Stimulated activated CD4-positive, alpha-beta T cell treated with anti-CD3 and anti-CD28 coated beads, Interleukin-1b, Interleukin-23, amount 100 ng/mL, for 4 hours (primary cell): Measurements from ENCODE around the gene RAD51B.

ENCODE experiments used
- DNase-seq, 2 donors: peaks; one replicate each; pipeline ENCODE4 v3.0.0-alpha.2; 2020; ENCODE audit warnings: low read depth in 2 of 2

RAD51B gene

DNA sequence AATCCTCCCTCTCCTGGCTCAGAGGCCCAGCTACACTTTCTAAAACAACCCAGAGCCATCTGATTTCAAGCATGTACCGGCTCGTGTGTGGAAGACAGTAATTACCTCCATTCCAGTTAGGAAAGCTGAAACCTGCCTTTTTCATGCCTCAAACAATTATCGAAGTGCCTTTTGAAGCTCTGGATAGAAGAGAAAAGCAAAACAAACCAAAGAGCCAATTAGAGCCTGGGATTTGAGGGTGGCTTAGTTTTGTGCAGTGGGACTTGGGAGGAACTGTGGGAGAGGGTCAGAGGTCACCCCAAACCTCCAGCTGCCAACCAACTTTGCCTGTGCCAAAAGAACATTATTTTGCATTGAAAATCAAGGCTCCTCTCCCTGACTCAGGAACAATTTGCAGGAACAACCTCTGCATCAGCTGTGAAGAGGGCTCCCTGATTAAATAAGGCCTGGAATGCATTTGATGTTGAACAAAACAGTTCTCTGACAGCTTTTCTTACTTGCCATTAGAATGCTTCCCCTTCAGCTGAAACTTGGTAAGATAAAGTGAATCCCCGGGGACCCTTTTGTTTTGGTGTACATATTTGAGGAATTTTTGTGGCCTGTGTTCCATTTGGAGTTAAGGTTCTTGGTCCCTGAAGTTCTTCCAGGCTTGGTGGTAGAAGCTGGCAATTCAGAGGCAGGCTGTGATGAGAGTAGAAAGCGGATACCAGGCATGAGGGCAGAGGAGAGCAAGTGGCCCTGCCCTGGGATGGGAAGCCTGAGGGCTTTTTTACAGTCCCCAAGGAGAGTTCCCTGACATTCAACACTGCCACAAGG, 703.1 kb downstream of the RAD51B start:
- DNase-seq = no peak

DNA sequence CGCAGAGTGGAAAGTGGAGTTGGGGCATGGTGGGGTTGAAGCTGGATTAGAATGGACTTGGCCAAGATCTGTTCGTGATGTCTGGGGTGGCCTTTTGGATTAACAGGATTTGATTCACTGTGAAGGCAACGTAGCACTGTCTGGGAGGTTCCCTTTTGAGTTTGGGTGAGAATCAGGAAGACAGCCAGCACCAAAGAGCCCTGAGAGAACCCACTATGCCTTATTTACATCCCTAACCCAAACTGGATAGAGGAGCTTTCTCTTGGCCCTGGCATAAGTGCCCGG, 703.7 kb downstream of the RAD51B start:
- DNase-seq = no peak

DNA sequence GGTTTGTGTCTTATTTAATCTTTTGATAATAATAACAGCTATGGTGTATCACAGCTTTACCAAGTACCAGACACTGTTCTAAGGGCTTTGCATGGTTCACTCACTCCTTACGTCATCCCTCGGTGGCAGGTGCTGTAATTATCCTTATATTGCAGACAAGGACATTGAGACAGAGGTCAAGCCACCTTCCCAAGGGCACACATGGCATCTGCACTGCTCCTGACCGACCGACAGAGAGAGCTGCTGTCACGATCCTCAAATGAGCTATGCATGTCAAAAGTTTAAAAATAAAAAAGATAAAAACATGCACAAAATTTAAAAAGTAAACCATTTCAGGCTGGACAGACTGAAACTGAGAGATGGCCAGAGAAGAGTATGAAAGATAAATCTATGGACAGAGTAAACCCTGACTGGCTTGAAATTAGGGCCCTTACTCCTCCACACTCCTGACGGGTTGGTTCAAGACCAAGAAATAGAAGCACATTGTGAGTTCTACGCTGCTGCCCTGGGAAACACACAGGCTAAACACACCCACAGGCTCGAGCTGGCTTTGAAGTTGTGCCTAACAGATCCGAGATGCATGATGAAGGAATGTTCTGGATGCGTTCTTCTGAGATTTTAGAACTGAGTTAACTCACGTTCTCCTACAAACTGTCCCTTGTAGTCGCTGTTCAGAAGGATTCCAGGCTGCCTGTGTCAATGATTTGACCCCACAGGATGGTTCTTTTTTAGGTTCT, 704.6 kb downstream of the RAD51B start:
- DNase-seq = no peak

DNA sequence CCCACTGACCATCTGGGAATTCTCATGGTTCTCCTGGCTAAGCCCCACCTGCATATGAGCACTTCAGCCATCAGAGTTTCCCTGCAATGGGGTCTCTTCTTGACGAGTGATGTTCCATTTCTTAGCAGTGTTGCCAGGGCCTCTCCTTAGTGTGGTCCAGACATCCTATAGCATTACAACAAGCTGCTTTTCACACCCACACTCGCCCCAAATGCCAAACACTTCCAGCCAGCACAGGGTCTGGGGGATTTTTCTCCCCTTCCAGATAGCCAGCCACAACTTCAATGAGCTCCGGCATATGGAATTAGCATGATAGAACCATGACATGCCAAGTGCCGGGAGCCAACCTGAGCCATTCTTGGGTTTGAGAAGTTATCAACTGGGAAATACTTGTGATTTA, 705.9 kb downstream of the RAD51B start:
- no peak for DNase-seq

DNA sequence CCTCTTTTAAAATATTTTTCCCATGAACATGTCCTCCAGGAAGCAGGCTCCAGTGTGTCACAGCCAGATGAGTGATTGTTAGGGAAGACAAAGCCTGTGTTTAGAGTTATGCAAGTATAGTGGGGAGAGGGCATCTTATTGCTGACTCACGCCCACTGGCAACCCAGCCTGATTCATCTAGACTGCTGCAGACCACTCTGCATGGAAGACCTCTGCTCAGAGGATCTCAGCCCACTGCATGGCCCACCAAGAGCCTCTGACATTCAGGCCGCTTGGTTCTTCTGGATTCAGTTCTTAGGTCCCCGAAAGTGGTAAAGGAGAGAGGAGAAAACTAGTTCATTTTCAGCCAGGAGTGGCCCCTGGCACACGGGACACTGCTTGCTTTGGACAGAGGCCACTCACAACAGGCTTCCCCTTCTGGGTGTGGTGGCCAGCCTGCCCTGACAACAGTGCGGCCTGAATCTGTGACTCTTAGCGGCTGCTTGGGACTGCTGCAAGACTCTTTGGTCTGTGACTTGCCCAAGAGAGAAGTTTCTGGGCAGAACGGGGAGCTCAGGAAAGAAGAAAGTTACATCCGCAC, 707.0 kb downstream of the RAD51B start:
- no peak for DNase-seq

DNA sequence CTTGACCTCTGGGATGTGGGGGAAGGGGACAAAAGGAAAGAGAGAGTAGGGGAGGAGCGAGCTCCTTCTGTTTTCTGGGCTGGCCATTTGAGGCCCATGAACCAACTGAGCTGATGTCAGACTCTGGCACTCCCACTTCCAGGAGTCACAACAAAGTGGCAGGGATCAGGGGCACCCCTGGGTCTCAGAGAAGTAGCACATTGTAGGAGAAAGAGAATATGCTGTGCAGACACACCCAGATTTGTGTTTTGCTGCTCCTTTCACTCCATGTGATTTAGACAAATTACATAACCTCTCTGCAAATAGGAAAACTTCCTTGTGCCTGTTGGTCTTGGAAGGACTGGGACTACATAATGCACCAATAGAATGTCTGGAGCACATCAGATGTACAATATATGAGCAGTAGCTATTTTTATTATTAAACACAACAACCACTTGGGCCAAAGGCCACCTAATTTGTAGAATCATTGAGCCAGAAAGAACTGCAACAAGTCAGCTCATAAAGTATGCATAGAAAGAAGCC, 707.8 kb downstream of the RAD51B start:
- DNase-seq = no peak

DNA sequence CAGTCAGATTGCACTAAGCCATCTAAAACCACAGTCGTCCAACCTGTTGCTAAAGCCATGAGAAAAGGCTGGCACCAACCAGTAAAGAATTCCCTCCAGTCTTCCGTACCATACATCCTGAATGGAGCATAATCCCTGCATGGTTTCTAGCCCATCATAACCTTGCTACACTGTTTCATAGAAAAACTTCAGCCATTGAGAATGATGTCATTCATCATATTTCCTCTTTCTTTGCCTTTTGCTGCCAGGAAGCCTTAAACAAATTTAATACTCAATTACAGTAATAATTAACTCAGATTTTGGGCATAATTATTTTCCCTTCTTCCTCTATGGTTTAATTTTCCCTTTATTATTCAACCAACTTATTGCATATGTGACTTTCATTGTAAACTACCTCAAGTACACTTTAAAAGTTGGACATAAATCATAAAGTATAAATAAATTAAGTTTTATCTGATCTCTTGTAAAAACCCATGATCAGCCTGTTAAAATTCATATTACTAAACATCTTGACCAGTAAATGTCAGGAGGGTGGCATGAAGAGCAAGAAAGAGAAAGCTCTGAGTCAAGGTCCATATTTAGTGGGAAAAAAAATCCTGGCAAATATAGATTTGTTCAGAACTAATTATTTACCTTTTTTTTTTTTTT, 708.6 kb downstream of the RAD51B start:
- no peak for DNase-seq

DNA sequence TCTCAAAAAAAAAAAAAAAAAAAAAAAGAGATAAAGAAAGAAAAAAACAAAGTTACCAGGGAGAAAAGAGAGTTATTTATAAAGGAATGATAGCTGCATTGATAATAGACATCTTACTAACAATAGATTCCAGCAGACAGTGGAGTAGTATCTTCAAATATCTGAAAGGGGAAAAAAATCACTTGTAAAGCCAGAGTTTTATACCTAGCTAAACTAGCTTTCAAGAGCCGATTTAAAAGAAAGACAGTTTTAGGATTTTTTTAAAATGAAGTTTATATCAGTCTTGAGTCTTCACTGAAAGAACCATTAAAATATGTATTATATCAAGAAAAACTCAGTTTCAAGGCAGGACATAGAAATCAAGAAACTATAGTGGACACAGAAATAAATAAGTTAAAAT, 710.9 kb downstream of the RAD51B start:
- DNase-seq = no peak

DNA sequence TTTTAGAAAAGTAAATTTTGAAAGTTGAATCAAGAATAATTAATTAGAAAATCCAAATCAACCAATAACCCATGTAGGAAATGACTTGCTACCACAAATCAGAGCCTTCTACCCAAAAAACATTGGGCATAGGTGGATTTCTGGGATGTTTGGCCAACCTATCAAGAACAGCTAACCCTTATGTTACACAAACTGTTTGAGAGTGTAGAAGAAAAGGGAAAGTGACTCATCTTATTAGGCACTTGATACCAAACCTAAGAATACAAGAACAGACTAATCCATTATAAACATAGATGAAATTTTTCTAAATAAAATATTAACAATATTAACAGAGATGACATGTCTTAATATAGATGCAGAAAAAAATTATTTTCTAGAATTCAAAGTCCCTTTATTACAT, 712.9 kb downstream of the RAD51B start:
- DNase-seq = no peak

DNA sequence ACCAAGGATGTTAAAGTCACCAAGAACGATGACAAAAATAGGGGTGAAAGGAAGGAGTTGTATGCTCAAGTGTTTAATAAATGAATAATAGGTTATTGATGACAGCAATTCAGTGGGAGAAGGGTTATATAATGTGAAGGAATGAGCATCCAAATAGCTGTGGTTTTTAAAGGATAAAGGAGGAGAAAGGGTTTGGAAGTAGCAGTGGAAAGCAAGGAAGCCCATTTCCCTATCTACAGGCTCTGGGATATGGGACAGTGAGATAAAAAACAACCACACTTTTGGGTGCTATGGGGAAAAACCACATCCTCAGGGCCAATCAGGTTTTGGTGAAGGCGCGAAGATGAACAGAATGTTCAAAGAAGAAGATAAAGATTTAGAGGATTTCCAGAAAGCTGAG, 714.7 kb downstream of the RAD51B start:
- no peak for DNase-seq

DNA sequence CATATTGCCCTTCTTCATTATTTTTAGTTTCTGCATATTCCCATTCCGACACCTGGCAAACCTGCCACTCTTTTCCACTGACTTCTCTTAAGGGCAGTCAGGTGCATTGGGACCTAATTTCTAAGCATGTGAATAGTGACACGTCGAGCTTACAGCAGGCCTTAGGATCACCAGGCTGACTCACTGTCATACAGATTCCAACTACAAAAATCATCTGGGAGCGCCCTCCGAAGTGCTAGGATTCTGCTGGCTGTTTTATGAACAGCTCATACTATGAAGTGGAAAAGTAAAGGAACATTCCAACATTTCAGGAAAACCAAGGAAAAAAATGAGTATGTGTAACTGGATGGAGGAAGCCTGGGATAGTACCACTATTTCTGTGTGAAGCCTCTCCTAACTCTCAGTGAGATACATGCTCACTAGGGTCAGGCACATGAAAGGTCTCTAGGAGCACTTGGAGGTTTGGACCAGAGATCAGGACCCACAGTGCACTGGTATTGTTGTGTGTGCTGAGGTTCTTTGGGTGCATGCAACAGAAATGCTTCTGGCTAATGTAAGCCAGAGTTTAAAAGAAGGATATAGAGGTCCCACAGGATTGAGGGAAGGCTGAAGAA, 715.9 kb downstream of the RAD51B start:
- no peak for DNase-seq

DNA sequence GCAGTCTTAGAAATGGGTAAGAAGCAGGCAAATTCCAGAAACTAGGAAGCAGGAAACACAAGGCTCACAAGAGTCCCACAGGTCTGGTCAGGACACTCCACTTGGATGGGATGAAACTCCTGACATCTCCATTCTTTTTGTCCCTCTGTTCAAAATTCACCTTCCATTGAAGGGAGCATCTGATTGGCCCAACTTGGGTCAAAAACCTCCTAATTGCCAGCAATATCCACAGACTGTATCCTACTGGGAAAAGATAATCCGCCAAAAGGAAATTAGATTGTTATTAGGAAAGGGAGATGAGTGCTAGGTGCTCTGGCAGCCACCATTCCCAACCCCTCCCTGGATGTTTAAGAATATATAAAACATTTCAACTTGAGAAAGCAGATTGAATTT, 716.4 kb downstream of the RAD51B start:
- DNase-seq = no peak

DNA sequence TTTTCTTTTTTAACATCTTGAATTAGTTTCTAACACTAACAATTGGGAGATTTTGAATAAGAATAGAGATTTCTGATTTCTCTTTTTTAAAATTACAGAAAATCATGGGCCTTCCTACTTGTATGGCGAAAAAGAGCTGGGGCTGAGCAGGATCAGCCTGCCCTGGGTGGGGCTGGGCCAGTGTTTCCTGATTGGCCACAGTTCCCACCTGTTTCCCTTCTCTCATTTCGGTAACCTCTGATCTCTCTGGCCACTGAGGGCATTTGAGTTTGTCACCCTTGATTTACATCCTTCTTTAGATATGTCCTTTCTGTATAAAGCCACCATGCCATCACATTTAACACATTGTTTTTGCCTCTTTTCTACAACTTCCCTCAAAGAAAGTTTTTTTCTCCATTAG, 719.1 kb downstream of the RAD51B start:
- DNase-seq = no peak

DNA sequence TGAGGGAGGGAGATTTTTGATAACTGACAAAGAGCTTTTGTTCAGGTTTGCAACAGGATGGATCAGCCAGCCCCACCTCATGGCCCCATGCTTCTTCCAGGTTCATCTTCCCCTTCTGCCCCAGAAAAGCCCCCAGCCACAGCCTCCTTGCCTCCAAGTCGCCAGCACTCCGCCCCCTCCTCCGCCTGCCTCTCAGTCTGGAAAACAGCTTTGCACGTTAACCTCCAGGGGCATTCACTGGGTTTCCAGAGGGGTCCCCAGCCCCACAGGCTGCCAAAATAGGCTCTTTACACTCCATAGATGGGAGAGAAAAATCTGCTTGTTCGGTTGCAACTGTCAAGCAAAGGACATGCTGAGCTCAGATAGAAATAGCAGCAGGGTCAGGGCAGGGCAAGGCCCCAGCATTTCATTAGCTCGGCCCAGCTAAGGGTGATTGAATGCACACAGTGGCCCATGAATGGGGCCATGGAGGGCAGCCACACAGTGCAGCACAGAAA, 719.7 kb downstream of the RAD51B start:
- DNase-seq = no peak

DNA sequence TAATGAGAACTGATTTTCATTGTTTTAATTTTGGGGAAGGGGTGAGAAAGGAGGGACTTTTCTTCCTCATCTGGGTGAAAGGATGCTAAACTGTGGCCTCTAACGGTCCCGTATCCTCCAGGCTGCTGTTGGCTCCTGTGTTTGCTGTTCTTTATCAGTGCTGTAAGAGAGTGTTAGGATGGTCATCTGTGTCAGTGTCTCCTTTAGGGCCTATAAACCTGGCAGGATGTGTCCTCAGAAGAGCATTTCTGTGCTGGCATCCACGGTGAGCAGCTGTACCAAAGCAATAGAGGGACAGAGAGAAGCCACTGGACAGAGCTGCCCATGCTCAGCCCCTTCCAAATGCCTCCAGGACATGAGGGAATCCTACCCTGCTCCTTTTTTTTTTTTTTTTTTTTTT, 720.2 kb downstream of the RAD51B start:
- no peak for DNase-seq

DNA sequence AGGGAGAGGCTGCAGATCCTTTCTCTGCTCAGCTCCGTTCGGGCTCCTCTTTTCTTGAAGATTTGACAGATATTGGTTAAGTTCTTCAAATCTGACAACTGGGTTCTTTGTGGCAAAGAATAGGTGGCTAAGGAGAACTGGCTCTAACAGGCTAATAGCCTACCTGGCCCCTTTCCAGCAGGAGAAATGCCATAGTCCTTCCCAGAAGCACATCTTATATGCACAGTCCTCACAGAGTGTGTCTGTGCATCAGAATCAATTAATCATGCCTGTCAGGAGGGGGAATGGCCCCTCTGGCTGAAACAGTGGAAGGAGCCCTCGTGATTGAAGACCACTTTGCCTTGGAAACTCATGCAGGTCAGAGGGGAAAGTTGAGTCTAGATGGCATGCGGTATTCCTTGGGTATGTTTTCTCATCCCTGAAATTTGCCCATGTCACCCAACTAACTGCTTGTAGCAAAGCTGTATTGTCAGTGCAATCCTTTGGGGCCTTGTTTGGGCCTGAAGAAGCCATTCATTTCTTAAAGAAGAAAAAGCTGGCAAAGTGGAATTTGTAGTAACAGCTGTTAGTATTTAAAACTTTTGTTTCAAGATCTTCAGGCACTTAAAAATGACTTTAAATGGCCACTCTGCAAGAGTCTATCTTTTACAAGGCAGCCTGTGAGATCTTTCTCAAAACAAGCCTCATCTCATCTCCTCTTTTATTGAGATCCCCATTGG, 721.8 kb downstream of the RAD51B start:
- DNase-seq = no peak

DNA sequence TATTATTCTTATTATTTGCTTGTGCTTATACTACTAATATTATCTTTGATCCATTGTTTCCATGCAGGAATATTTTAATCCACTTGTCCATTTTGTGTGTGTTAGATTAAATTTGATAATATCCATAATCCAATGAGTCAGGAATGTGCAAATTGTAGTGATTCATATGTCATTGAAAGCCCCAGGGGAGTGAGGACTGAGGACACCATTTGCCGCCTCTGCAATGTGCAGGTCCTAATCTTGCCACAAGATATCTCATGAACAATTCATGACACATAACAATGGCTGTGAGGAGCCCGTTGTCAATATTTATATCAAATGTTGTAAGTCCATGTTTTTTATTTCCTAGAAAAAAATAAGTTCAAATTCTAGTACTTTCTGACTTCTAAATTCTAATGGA, 722.8 kb downstream of the RAD51B start:
- DNase-seq = no peak

DNA sequence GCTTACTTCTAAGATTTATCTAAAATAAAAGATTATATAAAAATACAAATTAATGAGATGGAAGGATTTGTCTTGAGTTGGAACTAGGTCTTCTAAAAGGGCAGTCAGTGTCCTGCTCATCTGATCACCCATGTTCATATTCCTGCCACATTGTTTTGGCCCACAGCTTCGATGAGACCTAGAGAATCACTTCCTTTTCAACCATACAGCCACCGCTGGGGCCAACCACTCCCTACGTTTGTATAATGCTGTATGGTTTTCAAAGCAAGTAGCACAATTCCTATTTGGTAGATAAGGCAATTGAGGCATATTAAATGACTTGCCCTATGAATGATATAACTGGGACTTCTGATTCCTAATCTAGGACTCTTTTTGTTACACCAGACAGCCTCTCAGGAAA, 723.9 kb downstream of the RAD51B start:
- DNase-seq = no peak

DNA sequence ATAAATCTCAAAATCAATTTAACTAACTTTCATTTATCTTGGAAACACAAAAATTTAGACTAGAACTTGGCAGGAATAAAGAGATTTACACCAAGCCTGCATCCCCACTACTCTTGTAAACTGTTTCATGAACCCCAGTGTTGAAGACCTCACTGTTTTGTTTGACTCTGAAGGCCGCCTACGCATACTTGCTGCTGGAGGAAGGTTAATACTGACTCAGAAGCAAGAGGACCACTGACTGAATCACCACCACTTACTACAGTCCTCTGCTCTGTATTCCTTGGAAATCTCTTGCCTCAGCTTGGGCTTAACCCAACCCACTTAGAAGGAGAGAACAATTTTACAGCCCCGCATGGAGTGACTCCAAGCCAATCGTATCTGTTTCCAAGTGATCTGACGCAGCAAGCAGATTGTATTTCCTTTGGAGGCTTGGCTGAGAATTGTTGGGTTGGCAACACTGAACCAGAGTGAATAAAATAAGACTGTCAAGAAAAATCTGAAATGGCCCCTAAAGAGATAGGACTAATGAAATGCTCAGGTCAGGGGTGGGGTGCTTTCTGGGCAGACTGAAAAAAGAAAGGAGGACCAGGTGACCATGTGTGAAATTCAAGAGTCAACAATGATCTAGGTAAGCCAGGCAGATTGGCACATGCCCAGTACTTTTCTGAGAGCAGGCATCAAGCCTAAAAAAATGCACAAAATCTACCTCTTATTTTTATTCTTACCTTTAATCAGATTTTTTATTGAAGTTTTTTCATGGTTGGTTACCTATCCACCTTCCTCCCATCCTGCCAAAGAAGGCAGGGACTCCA, 724.7 kb downstream of the RAD51B start:
- no peak for DNase-seq

DNA sequence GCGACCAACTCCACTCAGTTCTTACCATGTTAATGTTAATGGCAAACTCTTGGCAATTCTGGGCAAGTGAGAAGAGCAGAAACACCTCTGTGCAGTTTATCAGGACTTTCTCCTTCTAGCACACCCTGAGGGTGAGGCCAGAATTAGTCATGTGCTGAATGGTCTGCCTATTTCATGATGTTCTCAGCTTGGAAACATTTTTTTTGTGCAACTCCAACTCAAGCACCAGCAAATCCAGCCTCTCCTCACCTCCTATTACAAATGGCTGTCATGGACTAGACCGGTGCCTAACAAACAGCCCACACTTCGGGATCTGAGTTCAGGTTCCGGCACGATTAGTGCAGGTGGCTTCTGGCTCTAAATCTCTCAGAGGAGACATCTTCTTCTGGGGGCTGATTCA, 727.3 kb downstream of the RAD51B start:
- DNase-seq = no peak
